Gastrocnemius medialis (tissue), 4 donors: ENCODE results near the gene TRPC4. TPM values are rescaled to one million over a fixed set of nuclear protein-coding genes. Genes with fewer than 3 reads are reported as not detected.

Experiments
- ATAC-seq, 2 donors: fragments of 150-250 bp; one replicate each; pipeline ENCODE4 v1.9.1; 2016
- DNase-seq, 2 donors: peaks; one replicate each; pipeline ENCODE4 v3.0.0-alpha.2; 2019
- H3K27ac ChIP-seq, 4 donors: fragments of 200-600 bp; sonication (generic); 1 replicate in 1 of 4; 2 replicates in 3 of 4; pipeline ENCODE4 v1.5.1; 2016 to 2018; ENCODE audit warnings: mild to moderate bottlenecking in 2 of 4, moderate library complexity in 1 of 4
- H3K27me3 ChIP-seq, 3 donors: fragments of 200-600 bp; sonication (generic) in 2 of 3; 1 replicate in 1 of 3; 2 replicates in 2 of 3; pipeline versions ENCODE4 v1.5.1 to v1.6.0; 2016 to 2019; ENCODE audit warnings: mild to moderate bottlenecking in 1 of 3, moderate library complexity in 1 of 3
- H3K36me3 ChIP-seq, 2 donors: fragments of 200-600 bp; sonication (generic) in 1 of 2; one replicate each; pipeline ENCODE4 v1.5.1; 2017 to 2018
- H3K4me1 ChIP-seq, 2 donors: fragments of 200-600 bp; sonication (generic) in 1 of 2; one replicate each; pipeline ENCODE4 v1.5.1; 2016 to 2017; ENCODE audit warnings: mild to moderate bottlenecking in 2 of 2
- H3K4me3 ChIP-seq, 4 donors: fragments of 200-600 bp; sonication (generic) in 3 of 4; 1 replicate in 1 of 4; 2 replicates in 3 of 4; pipeline ENCODE4 v1.5.1; 2016 to 2019; ENCODE audit warnings: mild to moderate bottlenecking in 2 of 4
- H3K9me3 ChIP-seq, 3 donors: fragments of 200-600 bp; sonication (generic) in 2 of 3; 1 replicate in 1 of 3; 2 replicates in 2 of 3; pipeline ENCODE4 v1.5.1; 2016 to 2019
- POLR2A ChIP-seq, 2 donors: fragments of 450-650 bp; IDR thresholded peaks; one replicate each; pipeline ENCODE4 v1.6.1; 2017; ENCODE audit warnings: antibody characterized with exemption in 2 of 2, mild to moderate bottlenecking in 2 of 2, moderate library complexity in 2 of 2
- in situ Hi-C, 4 donors: fragments of 200-750 bp; cut with MboI; loops; one replicate each; pipeline versions ENCODE4 v1.15.0 to v1.8.0; 2017; ENCODE audit warnings: low sequenced_read_pairs in 4 of 4
- intact Hi-C: fragments of 100-400 bp; cut with DNase I; formaldehyde crosslinking; loops from one replicate; pipeline ENCODE4 v1.15.1; 2023; ENCODE audit warnings: low total_unique reads
- total RNA-seq, 4 donors: library from RNA; depleted of rRNA; stranded (reverse); fragments of >200 nt; gene quantifications; one replicate each; pipeline versions ENCODE4 v1.1.0 to v1.2.3, GENCODE V29; 2016
- TF ChIP-seq, protein P1 (sequence below), 5 experiments: fragments of 450-650 bp in 3 of 5; fragments of 200-600 bp in 2 of 5; sonication (generic) in 2 of 5; IDR thresholded peaks in 4 of 5; conservative IDR thresholded peaks in 1 of 5; 1 replicate in 4 of 5; 2 replicates in 1 of 5; pipeline ENCODE4 v1.5.1; 2016 to 2019; ENCODE audit warnings: antibody characterized with exemption in 5 of 5, mild to moderate bottlenecking in 3 of 5, moderate library complexity in 3 of 5

Gene TRPC4
- total RNA-seq, 4 donors from 2014 or later: 0.20 to 0.75 (median 0.27) TPM; not detected in 1

DNA sequence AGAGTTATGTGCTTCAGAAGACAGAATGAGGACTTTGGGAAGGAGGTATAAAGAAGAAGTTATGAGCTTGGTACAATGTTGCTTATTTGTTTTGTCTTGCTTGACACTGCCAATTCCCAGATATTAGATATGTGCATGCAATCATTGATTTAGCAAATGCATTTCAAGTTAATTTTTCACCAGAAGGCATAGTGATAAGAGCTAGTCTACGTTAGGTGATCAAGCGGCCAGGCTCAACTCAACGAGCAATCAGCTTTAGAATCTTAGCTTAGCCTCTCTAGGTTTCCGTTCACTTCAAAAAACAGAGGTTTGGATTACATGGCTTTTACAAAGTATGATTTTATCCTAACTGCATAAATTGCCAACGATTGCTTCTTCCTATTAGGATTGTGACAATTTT is 189.4 kb downstream of the TRPC4 start:
- Histone ChIP-seq H3K9me3 (no peaks in the 10 kb centered on the region), H3K36me3 (no peaks in the 10 kb centered on the region), H3K27me3 (no peaks in the 10 kb centered on the region), H3K4me3 (no peak overlapping the region), H3K4me1 (no peaks in the 10 kb centered on the region), H3K27ac (no peak overlapping the region)
- no peak for ATAC-seq
- DNase-seq: no peak
- intact Hi-C loops (no loop called here), in situ Hi-C loops (no loop called here)
- TF ChIP-seq, protein P1, sequence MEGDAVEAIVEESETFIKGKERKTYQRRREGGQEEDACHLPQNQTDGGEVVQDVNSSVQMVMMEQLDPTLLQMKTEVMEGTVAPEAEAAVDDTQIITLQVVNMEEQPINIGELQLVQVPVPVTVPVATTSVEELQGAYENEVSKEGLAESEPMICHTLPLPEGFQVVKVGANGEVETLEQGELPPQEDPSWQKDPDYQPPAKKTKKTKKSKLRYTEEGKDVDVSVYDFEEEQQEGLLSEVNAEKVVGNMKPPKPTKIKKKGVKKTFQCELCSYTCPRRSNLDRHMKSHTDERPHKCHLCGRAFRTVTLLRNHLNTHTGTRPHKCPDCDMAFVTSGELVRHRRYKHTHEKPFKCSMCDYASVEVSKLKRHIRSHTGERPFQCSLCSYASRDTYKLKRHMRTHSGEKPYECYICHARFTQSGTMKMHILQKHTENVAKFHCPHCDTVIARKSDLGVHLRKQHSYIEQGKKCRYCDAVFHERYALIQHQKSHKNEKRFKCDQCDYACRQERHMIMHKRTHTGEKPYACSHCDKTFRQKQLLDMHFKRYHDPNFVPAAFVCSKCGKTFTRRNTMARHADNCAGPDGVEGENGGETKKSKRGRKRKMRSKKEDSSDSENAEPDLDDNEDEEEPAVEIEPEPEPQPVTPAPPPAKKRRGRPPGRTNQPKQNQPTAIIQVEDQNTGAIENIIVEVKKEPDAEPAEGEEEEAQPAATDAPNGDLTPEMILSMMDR (IDR thresholded peaks at IDR 0.05 in 4 of 5, conservative IDR thresholded peaks at IDR 0.05 in 1 of 5): no peak
- no peak for TF ChIP-seq POLR2A (IDR thresholded peaks at IDR 0.05)

DNA sequence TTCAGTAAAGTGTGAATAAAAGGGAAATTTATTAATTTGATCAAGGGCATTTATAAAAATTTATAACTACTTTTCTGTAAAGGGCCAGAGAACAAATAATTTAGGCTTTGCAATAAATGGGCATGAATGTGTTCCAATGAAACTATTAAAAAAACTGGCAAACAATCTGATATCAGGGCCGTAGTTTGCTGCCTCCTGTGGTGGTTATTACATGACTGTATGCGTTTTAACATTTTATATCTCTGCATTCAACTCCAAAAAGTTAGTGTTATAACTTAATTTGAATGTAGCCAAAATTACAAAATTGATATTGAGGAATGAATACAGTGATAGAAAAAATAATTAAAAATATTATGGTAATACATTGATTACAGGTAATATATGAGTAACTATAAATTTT is 190.5 kb downstream of the TRPC4 start:
- TF ChIP-seq POLR2A (IDR thresholded peaks at IDR 0.05): no peak
- TF ChIP-seq, protein P1 (IDR thresholded peaks at IDR 0.05 in 4 of 5, conservative IDR thresholded peaks at IDR 0.05 in 1 of 5): no peak
- H3K27ac ChIP-seq: no peak overlapping the region
- in situ Hi-C loops (no loop called here), intact Hi-C loops (no loop called here)
- H3K9me3 ChIP-seq: no peaks in the 10 kb centered on the region
- no peak overlapping the region for H3K4me3 ChIP-seq
- no peaks in the 10 kb centered on the region for H3K27me3 ChIP-seq
- no peaks in the 10 kb centered on the region for H3K4me1 ChIP-seq
- ATAC-seq: no peak
- H3K36me3 ChIP-seq: no peaks in the 10 kb centered on the region
- DNase-seq: no peak

DNA sequence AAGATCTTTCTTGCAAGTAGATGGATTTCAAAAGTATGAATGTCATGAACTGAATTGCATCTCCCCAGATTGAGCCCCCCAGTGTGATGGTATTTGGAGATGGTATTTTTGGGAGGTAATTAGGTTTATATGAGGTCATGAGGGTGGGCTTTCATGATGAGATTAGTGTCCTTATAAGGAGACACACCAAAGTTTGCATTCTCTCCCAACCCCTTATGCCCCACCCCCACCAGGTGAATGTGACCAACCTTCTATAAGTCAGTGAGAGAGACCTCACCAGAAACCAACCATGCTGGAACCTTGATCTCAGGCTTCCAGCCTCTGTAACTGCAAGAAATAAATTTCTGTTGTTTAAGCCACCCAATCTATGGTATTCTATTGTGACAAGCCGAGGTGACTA is 199.7 kb downstream of the TRPC4 start:
- TF ChIP-seq POLR2A (IDR thresholded peaks at IDR 0.05): no peak
- TF ChIP-seq, protein P1 (IDR thresholded peaks at IDR 0.05 in 4 of 5, conservative IDR thresholded peaks at IDR 0.05 in 1 of 5): no peak
- Histone ChIP-seq H3K27ac (no peak overlapping the region), H3K9me3 (no peaks in the 10 kb centered on the region), H3K36me3 (no peaks in the 10 kb centered on the region), H3K27me3 (no peaks in the 10 kb centered on the region), H3K4me1 (no peaks in the 10 kb centered on the region), H3K4me3 (no peak overlapping the region)
- in situ Hi-C loops: no loop called here
- DNase-seq: no peak
- no peak for ATAC-seq
- intact Hi-C loops: no loop called here

DNA sequence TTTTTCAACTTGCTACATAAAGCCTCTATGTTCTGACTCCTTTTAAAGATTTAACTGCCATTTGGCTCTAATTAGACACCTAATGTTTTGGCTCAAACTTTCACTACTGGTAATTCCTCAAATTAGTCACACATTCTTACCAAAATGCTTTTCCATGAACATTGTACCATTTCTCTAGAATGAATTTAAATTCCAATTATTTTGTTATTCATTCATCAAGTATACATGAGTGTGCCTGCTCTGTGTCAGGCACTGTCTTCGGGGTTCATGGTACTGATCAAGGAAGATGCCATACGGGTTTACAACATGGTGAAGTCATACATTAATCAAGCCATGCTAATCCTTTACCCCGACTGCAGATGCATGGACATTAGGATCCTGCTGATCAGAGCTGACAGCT is 201.9 kb downstream of the TRPC4 start:
- H3K4me1 ChIP-seq: no peaks in the 10 kb centered on the region
- TF ChIP-seq, protein P1 (IDR thresholded peaks at IDR 0.05 in 4 of 5, conservative IDR thresholded peaks at IDR 0.05 in 1 of 5): no peak
- TF ChIP-seq POLR2A (IDR thresholded peaks at IDR 0.05): no peak
- H3K36me3 ChIP-seq: no peaks in the 10 kb centered on the region
- no peaks in the 10 kb centered on the region for H3K9me3 ChIP-seq
- H3K4me3 ChIP-seq: no peak overlapping the region
- H3K27me3 ChIP-seq: no peaks in the 10 kb centered on the region
- ATAC-seq: no peak
- intact Hi-C loops: no loop called here
- DNase-seq: no peak
- H3K27ac ChIP-seq: no peak overlapping the region
- in situ Hi-C loops: no loop called here

DNA sequence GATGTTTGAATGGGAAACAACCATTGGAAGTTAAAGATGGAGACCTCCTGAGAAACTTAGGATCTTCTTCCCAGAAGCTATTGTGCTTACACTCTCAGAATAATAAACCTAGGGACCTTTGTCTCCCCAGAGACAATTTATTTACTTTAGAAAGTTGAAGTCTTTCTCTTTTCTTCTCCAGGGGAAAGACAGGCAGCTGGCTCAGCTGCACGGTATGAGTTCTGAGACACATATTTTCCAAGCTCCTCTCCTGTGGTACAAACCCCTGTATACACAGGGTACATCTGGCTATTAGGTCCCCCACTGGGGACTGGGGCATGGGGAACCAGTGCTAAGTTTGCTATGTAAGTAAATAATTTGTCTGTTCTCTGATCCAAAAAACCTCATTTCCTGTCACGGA is 203.5 kb downstream of the TRPC4 start:
- TF ChIP-seq, protein P1 (IDR thresholded peaks at IDR 0.05 in 4 of 5, conservative IDR thresholded peaks at IDR 0.05 in 1 of 5): no peak
- TF ChIP-seq POLR2A (IDR thresholded peaks at IDR 0.05): no peak
- intact Hi-C loops (no loop called here), in situ Hi-C loops (no loop called here)
- H3K27ac ChIP-seq: no peak overlapping the region
- no peaks in the 10 kb centered on the region for H3K36me3 ChIP-seq
- ATAC-seq: no peak
- no peaks in the 10 kb centered on the region for H3K4me1 ChIP-seq
- H3K27me3 ChIP-seq: no peaks in the 10 kb centered on the region
- H3K9me3 ChIP-seq: no peaks in the 10 kb centered on the region
- no peak overlapping the region for H3K4me3 ChIP-seq
- DNase-seq: no peak
